ENCODE data around the gene ZRANB3.

GRCh38 chr2:135532581-135532980, 1.6 kb upstream of the ZRANB3 start:
- TF ChIP-seq CTCF (optimal IDR thresholded peaks at IDR 0.05 in 1 of 3, IDR thresholded peaks at IDR 0.05 in 1 of 3, conservative IDR thresholded peaks at IDR 0.05 in 1 of 3; ENCODE audit: extremely low read depth in 1 of 3, insufficient read depth in 2 of 3, low read length in 3 of 3) (no peak), EZH2 (IDR thresholded peaks at IDR 0.05; ENCODE audit: low read length) (no peak)
